ENCODE results near the gene TSPAN16.

The TSPAN16 gene

DNA sequence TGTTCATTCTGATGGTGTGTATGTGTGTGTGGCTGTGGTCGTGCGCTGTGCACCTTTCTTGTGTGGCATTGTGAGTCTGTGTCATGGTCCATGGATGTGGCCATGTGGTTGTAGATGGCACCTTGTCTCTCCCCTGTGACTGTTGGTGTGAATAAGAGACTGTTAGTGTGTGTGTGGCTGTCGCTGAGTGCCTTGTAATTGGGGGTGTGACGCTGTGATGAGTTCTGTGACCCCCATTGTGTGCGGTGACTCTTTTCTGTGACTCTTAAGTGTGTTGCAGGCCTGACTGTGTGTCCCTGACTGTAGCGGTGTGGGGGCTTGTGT is 60.1 kb downstream of the TSPAN16 start (continued):
- TF ChIP-seq, protein P1, sequence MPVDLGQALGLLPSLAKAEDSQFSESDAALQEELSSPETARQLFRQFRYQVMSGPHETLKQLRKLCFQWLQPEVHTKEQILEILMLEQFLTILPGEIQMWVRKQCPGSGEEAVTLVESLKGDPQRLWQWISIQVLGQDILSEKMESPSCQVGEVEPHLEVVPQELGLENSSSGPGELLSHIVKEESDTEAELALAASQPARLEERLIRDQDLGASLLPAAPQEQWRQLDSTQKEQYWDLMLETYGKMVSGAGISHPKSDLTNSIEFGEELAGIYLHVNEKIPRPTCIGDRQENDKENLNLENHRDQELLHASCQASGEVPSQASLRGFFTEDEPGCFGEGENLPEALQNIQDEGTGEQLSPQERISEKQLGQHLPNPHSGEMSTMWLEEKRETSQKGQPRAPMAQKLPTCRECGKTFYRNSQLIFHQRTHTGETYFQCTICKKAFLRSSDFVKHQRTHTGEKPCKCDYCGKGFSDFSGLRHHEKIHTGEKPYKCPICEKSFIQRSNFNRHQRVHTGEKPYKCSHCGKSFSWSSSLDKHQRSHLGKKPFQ (tag by site-specific recombination; IDR thresholded peaks at IDR 0.05): peak; percentile 65; the same call in 1 of the 2 replicates
- TF ChIP-seq ZNF302 (tag by site-specific recombination; IDR thresholded peaks at IDR 0.05; ENCODE audit: low read depth) (no peak), ATF2 (tag by site-specific recombination; IDR thresholded peaks at IDR 0.05; ENCODE audit: low read depth) (no peak), ZNF350 (tag by site-specific recombination; IDR thresholded peaks at IDR 0.05) (no peak), SALL2 (tag by site-specific recombination; IDR thresholded peaks at IDR 0.05; ENCODE audit: borderline replicate concordance) (no peak), PRDM1 (tag by site-specific recombination; IDR thresholded peaks at IDR 0.05) (no peak), ZNF76 (tag by site-specific recombination; IDR thresholded peaks at IDR 0.05; ENCODE audit: borderline replicate concordance, low read depth) (no peak), ZNF23 (tag by site-specific recombination; IDR thresholded peaks at IDR 0.05; ENCODE audit: borderline replicate concordance) (no peak), PBX3 (CRISPR knock-in tag; IDR thresholded peaks at IDR 0.05) (no peak), ZBTB26 (tag by site-specific recombination; optimal IDR thresholded peaks at IDR 0.05) (peak; percentile 7), BCL11A (tag by site-specific recombination; IDR thresholded peaks at IDR 0.05; ENCODE audit: low read depth) (no peak), ZBTB1 (tag by site-specific recombination; IDR thresholded peaks at IDR 0.05) (no peak)

DNA sequence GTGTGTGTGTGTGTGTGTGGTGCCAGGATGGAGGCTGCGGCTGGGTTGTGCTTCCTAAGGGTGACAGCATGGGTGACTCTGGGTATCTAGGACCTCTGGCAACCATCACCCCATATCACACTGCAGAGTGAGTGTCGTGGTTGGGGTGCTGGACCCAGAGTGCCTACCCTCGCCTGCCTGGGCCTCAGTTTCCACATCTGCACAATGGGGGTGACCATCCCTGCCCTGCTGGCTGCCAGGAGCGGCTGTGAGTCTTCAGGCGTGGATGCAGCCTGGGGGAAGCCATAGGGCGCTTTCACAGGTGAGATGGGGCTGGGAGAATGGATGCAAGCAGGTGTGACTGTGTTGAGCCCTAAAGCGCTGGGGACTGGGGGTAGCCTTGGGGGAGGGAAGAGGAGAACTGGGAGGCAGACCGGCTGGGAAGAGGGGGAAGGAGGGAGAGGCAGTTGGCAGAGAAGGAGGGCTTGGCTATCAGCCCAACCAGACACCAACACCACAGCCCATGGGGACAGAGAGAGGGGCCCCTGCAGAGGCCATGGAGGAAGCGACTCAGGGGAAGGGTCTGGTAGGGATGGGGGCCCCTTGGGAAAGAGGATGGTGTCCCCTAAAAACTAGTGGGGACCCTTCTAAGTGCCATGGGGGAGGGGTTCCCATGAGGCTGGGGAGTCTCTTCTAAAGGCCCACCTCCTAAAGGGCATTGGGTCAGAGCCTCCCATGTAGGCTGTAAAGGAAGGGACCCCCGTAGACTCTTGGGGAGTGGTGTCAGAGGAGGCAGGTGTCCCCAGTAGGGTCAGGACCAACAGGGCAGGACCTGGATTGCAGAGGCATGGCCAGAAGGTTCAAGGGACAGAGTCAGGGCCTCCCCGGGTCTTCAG is 61.0 kb downstream of the TSPAN16 start:
- Histone ChIP-seq H3K27ac (ENCODE audit: extremely low read depth, low read depth, low read length) (no peak overlapping the region), H3K4me1 (ENCODE audit: control insufficient read depth, insufficient read depth, low read length) (no peaks in the 10 kb centered on the region; the same call in 1 of the 2 replicates), H3K36me3 (ENCODE audit: control insufficient read depth in 2 of 2, insufficient read depth in 1 of 2, low read length in 2 of 2) (no peaks in the 10 kb centered on the region), H3K4me3 (ENCODE audit: low read depth, low read length) (no peak overlapping the region), H3K9me3 (ENCODE audit: control insufficient read depth, insufficient read depth, low read depth, low read length) (no peaks in the 10 kb centered on the region)
- TF ChIP-seq, protein P2, sequence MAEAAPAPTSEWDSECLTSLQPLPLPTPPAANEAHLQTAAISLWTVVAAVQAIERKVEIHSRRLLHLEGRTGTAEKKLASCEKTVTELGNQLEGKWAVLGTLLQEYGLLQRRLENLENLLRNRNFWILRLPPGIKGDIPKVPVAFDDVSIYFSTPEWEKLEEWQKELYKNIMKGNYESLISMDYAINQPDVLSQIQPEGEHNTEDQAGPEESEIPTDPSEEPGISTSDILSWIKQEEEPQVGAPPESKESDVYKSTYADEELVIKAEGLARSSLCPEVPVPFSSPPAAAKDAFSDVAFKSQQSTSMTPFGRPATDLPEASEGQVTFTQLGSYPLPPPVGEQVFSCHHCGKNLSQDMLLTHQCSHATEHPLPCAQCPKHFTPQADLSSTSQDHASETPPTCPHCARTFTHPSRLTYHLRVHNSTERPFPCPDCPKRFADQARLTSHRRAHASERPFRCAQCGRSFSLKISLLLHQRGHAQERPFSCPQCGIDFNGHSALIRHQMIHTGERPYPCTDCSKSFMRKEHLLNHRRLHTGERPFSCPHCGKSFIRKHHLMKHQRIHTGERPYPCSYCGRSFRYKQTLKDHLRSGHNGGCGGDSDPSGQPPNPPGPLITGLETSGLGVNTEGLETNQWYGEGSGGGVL (tag by site-specific recombination; IDR thresholded peaks at IDR 0.05): peak; percentile 90
- TF ChIP-seq, protein P3, sequence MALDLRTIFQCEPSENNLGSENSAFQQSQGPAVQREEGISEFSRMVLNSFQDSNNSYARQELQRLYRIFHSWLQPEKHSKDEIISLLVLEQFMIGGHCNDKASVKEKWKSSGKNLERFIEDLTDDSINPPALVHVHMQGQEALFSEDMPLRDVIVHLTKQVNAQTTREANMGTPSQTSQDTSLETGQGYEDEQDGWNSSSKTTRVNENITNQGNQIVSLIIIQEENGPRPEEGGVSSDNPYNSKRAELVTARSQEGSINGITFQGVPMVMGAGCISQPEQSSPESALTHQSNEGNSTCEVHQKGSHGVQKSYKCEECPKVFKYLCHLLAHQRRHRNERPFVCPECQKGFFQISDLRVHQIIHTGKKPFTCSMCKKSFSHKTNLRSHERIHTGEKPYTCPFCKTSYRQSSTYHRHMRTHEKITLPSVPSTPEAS (tag by site-specific recombination; IDR thresholded peaks at IDR 0.05): peak; percentile 37; the same call in 1 of the 2 replicates
- TF ChIP-seq BCL6B (tag by site-specific recombination; IDR thresholded peaks at IDR 0.05) (no peak), ZNF133 (tag by site-specific recombination; IDR thresholded peaks at IDR 0.05) (no peak)
- POLR2A ChIA-PET: no interaction called here
- CTCF ChIA-PET: interaction anchor here (0.9 kb wide), 1 partner anchor 25 kb away, joined by 3 read pairs; no protein-coding TSS in a partner anchor
